Measurements from ENCODE around the gene SULT1C2. TPM values are rescaled to one million over a fixed set of nuclear protein-coding genes. Genes with fewer than 3 reads are reported as not detected.

SULT1C2 gene
- total RNA-seq, 1 donor from 2014 or later: not detected

DNA sequence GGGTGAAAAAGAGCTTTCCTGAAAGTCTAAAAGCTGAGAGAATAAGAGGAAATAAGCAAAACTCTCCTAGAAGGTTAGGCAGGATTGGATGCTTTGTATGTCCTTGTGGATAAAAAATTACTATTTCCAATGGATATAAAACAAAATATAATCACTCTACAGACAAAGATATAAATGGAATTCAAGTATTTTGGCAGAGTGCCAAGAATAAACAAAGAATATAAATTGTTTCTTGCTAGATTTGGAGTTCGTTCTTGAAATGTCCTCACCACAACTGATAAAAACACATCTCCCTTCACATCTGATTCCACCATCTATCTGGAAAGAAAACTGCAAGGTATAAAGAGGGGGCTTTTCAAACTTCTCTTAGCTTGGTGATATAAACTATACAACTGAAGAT lies 35.6 kb upstream of the SULT1C2 start:
- no peaks in the 10 kb centered on the region for H3K36me3 ChIP-seq (ENCODE audit: control insufficient read depth, insufficient read depth, low read length)
- FAIRE-seq (no peak), DNase-seq (ENCODE audit: low read depth) (no peak)
- no peaks in the 10 kb centered on the region for H3K27me3 ChIP-seq (ENCODE audit: control insufficient read depth, insufficient read depth, low read length)
- TF ChIP-seq, protein P1, sequence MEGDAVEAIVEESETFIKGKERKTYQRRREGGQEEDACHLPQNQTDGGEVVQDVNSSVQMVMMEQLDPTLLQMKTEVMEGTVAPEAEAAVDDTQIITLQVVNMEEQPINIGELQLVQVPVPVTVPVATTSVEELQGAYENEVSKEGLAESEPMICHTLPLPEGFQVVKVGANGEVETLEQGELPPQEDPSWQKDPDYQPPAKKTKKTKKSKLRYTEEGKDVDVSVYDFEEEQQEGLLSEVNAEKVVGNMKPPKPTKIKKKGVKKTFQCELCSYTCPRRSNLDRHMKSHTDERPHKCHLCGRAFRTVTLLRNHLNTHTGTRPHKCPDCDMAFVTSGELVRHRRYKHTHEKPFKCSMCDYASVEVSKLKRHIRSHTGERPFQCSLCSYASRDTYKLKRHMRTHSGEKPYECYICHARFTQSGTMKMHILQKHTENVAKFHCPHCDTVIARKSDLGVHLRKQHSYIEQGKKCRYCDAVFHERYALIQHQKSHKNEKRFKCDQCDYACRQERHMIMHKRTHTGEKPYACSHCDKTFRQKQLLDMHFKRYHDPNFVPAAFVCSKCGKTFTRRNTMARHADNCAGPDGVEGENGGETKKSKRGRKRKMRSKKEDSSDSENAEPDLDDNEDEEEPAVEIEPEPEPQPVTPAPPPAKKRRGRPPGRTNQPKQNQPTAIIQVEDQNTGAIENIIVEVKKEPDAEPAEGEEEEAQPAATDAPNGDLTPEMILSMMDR (IDR thresholded peaks at IDR 0.05; ENCODE audit: insufficient read depth, low read length, severe bottlenecking): no peak
- no peak overlapping the region for H3K4me3 ChIP-seq (ENCODE audit: low read depth, low read length)

DNA sequence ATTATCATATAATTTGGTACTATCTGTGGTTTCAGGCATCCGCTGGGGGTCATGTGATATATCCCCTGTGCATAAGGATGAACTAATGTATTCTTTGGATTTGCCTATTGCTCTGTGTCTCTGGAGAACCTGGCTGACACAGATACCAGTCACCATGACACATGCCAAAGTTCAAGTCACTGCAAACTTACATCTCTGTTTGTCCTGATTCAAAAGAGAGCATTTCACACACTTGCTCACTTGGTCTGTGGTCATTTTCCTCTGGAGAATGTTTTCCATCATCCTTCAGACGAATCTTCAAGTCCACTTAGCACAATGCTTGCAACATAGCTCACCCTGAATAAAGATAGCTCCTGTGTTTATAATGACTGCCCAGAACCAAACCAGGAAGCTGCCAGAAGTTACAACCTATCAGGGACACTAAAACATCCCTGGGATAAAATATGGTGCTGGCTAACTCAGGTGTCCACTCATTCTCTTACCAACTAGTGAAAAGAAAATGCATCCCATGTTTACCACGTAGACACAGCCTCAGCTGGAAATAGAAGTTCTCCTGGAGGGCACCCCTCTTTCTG lies 30.9 kb upstream of the SULT1C2 start:
- FAIRE-seq (no peak), DNase-seq (ENCODE audit: low read depth) (peak; percentile 69)
- TF ChIP-seq, protein P1 (IDR thresholded peaks at IDR 0.05; ENCODE audit: insufficient read depth, low read length, severe bottlenecking): no peak
- no peaks in the 10 kb centered on the region for H3K27me3 ChIP-seq (ENCODE audit: control insufficient read depth, insufficient read depth, low read length)
- H3K4me3 ChIP-seq (ENCODE audit: low read depth, low read length): no peak overlapping the region
- no peaks in the 10 kb centered on the region for H3K36me3 ChIP-seq (ENCODE audit: control insufficient read depth, insufficient read depth, low read length)

DNA sequence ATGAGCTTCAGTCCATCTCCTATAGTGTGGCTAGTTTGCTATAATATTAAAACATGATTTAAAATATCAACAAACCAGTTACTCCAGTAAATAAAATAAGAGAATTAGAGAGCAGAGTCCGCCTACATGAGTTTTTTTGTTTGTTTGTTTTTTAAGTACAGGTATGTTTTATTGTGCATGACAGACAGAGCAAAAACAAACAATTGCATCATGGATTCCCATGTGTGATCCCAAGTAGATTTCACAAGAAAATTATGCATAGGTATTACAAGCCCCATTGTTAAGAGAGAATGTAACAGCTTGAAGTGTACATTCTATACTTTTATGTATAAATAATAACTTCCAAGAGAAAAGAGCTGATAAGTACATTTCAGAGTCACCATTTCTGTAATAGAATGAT lies 27.9 kb upstream of the SULT1C2 start:
- Histone ChIP-seq H3K4me3 (ENCODE audit: low read depth, low read length) (no peak overlapping the region), H3K27me3 (ENCODE audit: control insufficient read depth, insufficient read depth, low read length) (no peaks in the 10 kb centered on the region), H3K36me3 (ENCODE audit: control insufficient read depth, insufficient read depth, low read length) (no peaks in the 10 kb centered on the region)
- DNase-seq (ENCODE audit: low read depth): no peak
- TF ChIP-seq, protein P1 (IDR thresholded peaks at IDR 0.05; ENCODE audit: insufficient read depth, low read length, severe bottlenecking): no peak
- FAIRE-seq: no peak

DNA sequence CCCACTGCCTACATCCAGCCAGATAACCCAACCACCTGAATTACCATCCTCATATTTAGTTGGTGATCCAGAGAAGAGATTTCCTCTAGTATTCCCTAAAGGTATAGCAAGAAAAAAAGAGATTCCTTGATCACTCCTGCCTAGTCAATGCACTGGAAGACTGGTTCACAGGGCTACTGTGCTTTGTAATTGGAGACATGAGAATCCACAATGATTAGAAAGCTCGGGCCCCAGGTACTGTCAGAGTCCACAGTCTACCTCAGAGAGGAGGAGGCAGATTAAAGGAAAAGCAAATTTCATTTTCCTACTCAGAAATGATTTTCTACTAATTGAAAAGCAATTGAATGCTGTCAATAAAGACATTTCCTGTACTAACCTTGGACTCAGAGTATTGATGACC lies 26.7 kb upstream of the SULT1C2 start:
- TF ChIP-seq, protein P1 (IDR thresholded peaks at IDR 0.05; ENCODE audit: insufficient read depth, low read length, severe bottlenecking): no peak
- DNase-seq (ENCODE audit: low read depth): no peak
- Histone ChIP-seq H3K36me3 (ENCODE audit: control insufficient read depth, insufficient read depth, low read length) (no peaks in the 10 kb centered on the region), H3K27me3 (ENCODE audit: control insufficient read depth, insufficient read depth, low read length) (no peaks in the 10 kb centered on the region), H3K4me3 (ENCODE audit: low read depth, low read length) (no peak overlapping the region)
- no peak for FAIRE-seq

DNA sequence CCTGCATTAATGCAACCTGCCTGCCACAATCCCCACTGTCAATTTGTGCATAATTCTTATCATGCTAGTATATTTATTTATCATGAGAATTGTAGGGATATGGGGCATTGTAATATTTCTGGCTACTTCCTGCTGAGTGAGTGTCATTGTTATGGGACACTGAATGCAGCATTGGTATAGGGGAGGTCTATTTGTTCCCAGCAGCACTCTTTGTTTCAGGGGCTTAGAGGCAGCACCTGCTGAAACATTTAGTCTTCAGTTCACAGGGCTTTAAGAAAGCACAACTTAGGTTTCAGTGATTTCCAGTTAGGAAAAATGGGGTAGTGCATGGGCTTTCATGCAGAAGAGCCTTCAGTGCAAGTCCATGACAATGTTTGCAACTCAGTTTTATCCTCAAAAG lies 25.3 kb upstream of the SULT1C2 start:
- H3K4me3 ChIP-seq (ENCODE audit: low read depth, low read length): no peak overlapping the region
- no peak for DNase-seq (ENCODE audit: low read depth)
- H3K27me3 ChIP-seq (ENCODE audit: control insufficient read depth, insufficient read depth, low read length): no peaks in the 10 kb centered on the region
- no peak for FAIRE-seq
- TF ChIP-seq, protein P1 (IDR thresholded peaks at IDR 0.05; ENCODE audit: insufficient read depth, low read length, severe bottlenecking): no peak
- no peaks in the 10 kb centered on the region for H3K36me3 ChIP-seq (ENCODE audit: control insufficient read depth, insufficient read depth, low read length)

DNA sequence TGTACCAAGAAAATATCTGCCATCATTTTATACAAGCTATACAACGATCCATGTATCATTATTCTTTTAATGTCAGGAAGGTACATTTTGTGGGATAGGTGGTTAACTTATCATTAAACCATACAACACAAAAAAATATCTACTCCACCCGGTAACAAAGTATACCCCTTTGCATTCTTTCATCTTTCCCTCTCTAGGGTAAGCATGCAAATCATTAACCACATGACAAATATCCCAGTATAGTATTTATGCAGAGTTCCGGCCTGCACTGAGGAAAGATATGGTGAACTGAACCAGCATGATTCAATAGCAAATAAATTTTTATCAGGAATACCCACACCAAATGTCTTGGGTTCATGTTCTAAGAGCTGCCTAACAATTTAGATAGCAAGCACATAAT lies 22.5 kb upstream of the SULT1C2 start:
- no peak overlapping the region for H3K4me3 ChIP-seq (ENCODE audit: low read depth, low read length)
- TF ChIP-seq, protein P1 (IDR thresholded peaks at IDR 0.05; ENCODE audit: insufficient read depth, low read length, severe bottlenecking): no peak
- DNase-seq (ENCODE audit: low read depth) (no peak), FAIRE-seq (no peak)
- H3K27me3 ChIP-seq (ENCODE audit: control insufficient read depth, insufficient read depth, low read length): no peaks in the 10 kb centered on the region
- no peaks in the 10 kb centered on the region for H3K36me3 ChIP-seq (ENCODE audit: control insufficient read depth, insufficient read depth, low read length)
